Transverse colon (tissue), 3 donors: Measurements from ENCODE around the gene TNNC1.

ENCODE experiments used
- POLR2A ChIP-seq: fragments of 450-650 bp; IDR thresholded peaks from one replicate; pipeline ENCODE4 v1.6.1; 2016; ENCODE audit warnings: antibody characterized with exemption, mild to moderate bottlenecking, moderate library complexity
- TF ChIP-seq, protein P1 (sequence below), 5 experiments: fragments of 200-600 bp in 3 of 5; fragments of 450-650 bp in 2 of 5; sonication (generic) in 3 of 5; IDR thresholded peaks; 1 replicate in 2 of 5; 2 replicates in 3 of 5; pipeline ENCODE4 v1.5.1; 2016 to 2017; ENCODE audit warnings: antibody characterized with exemption in 5 of 5, inconsistent platforms in 3 of 5, mild to moderate bottlenecking in 2 of 5, moderate library complexity in 1 of 5

DNA sequence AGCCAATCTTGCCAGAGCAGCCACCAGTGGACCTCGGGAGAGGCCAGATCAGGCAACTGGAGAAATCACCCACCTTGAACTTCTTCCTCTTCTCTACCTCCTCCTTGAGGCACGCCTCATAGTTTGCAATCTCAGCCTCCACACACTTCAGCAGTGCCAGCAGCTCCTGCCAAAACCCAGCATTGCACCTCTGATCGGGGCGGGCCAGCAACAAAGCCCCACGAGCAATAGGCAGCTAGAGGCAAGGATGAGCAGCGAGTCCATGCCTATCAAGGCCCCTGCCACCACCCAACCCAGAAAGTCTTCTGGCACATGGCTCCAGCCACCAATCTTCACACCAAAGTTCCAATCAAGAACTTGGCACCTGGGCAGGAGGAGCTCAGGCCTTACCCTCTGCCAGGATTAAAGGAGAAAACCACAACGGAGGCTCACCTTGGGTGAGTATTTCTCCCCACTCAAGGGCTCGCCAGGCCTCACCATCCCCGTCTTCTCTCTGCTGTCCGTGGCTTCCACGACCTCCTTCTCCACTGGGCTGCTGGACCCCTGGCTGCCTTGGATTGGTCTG is 51.1 kb downstream of the TNNC1 start:
- TF ChIP-seq, protein P1, sequence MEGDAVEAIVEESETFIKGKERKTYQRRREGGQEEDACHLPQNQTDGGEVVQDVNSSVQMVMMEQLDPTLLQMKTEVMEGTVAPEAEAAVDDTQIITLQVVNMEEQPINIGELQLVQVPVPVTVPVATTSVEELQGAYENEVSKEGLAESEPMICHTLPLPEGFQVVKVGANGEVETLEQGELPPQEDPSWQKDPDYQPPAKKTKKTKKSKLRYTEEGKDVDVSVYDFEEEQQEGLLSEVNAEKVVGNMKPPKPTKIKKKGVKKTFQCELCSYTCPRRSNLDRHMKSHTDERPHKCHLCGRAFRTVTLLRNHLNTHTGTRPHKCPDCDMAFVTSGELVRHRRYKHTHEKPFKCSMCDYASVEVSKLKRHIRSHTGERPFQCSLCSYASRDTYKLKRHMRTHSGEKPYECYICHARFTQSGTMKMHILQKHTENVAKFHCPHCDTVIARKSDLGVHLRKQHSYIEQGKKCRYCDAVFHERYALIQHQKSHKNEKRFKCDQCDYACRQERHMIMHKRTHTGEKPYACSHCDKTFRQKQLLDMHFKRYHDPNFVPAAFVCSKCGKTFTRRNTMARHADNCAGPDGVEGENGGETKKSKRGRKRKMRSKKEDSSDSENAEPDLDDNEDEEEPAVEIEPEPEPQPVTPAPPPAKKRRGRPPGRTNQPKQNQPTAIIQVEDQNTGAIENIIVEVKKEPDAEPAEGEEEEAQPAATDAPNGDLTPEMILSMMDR (IDR thresholded peaks at IDR 0.05): no peak
- no peak for TF ChIP-seq POLR2A
